Measurements from ENCODE around the gene AP3M1.
A peak's percentile ranks its signal among the peaks of the same experiment; 100 is the strongest.

AP3M1 gene

GRCh38 chr10:74113546-74113945 lies 37.1 kb downstream of the AP3M1 start:
- DNase-seq, result no peak

DNA sequence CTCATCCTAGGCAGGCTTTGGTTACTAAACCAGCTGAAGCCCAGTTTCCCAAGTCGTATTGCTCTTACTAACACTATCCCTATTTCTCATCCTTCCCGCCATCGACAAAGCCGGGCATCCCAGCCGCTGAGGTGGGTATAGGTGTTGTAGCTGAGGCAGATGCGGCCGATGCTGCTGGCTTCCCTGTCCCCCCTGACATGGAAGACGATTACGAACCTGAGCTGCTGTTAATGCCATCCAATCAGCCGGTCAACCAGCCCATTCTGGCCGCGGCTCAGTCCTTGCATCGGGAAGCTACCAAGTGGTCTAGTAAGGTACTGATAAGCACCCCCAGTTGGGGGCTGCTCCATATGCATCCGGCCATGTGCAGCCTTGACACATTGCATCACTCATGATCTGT lies 38.8 kb downstream of the AP3M1 start:
- no peak for DNase-seq

DNA sequence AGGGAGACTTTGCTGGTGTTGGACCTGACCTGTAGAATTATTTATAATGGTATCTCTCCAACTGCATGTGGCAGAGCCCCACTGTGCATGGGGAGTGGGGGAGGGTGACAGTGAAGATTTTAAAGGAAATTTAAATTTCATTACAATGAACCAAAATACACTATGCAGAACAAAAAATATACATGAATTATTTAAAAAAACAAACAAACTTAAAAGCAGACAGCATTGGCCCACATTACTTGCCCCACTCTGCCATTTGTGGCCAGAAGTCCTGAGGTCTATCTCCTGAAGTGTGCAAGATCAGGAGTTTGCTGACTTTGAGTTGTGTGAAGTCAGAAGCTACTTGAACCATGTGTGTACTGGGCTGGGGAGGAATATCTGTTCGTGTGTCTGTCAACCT lies 40.5 kb downstream of the AP3M1 start:
- no peak for DNase-seq

GRCh38 chr10:74109452-74109851 lies 41.2 kb downstream of the AP3M1 start:
- no peak for DNase-seq

- no peak for DNase-seq
Measured at GRCh38 chr10:74107391-74107790, 43.2 kb downstream of the AP3M1 start.

DNA sequence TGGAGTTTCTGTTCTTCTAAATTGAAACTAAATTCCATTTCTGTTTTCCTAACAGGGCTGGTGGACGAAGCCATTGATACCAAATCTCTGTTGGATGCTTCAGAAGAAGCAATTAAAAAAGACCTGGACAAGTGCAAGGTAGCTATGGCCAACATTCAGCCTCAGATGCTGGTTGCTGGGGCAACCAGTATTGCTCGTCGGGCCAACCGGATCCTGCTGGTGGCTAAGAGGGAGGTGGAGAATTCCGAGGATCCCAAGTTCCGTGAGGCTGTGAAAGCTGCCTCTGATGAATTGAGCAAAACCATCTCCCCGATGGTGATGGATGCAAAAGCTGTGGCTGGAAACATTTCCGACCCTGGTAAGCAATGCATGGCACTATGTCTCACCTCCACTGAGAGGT lies 45.6 kb downstream of the AP3M1 start:
- no peak for DNase-seq

DNA sequence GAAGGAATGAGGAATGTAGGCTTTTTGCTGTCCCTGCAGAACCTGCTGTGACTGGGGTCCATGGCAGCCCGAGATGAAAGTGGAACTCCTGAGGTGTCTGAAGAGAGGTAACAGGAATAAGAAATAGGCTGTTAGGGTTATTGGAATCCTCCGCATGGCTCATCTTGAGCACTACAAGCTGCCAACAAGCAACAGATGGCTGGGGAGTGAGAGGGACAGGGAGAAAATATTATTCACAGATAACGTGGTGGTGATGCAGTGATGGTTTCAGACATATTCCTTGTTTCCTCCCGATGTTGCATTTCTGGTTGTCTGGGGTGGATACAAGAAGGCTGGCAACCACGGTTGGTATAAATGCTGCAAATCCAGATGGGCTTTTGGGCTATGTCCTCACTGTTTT lies 46.1 kb downstream of the AP3M1 start:
- DNase-seq, result no peak

- peak; percentile 16 for DNase-seq
Measured at GRCh38 chr10:74103560-74104258, 46.9 kb downstream of the AP3M1 start.

DNA sequence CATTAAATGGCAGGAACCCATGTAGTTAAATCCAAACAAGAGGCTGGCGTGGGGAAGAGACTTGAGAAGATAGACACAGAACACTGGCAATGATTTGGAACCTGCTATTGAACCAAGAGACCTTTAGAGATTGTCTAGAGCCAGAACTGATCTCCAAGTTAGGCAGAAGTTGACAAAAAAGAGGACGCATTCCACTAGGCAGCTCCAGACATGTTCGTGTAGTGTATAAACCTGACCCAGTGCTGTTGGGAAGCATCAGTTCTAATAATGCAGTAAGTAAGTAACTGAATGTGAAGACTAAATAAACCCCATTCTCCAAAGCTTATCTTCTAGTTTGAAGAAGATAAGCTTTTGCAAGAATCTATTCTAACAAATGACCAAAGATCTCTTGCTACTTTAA lies 50.8 kb downstream of the AP3M1 start:
- no peak for DNase-seq

DNA sequence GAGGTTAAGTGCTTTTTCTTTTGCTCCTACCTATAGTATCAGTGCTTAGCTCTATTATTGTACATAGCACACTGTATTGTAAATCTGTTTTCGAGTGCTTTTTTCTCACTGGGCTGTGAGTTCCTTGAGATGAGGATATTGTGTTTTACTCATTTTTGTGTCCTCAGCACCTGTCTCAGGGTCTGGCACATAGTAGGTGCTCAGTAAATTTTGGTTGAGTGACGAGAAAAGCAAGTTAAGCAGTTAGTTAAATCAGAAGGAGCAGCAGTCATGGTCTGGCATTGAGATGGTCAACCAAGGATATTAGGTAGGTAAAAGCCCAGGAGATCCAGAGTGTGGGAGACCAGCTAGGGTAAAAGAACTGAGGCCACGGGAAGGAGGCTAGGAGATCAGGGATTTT lies 51.2 kb downstream of the AP3M1 start:
- DNase-seq, result no peak

DNA sequence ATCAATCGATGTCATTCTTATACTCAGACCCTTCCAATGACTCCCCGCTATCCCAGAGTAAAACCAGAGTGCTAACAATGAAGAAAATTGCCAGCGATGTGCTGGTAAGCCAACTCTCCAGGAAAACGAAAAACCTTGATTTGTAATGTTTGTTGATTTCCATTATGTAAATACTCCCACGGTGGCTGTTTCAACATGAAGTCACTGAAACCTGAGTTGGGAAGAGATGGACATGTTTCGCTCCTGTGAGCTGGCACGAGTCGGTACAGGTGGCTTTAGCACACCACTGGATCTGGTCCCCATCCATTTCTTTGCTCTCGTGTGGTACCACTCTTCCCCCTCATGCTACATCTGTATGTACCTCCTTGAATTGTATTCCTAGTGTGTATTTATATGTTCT lies 52.9 kb downstream of the AP3M1 start:
- no peak for DNase-seq

DNA sequence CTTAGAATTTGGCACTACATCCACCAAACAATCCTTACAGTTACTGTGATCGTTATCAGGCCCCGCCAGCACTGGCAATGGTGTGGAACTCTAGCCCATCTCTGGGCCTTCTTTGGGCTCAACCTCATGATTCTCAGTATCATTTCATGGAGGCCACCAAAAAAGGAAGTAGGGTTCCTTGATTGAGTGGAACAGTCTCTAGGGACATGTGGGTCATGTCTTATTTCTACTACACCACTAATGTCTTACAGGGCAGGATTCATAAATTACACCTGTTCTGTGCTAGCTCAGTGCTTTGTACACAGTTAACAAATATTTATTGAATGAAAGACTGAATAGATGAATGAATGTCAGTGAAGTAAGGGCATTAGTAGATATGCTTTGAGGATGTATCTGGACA lies 53.9 kb downstream of the AP3M1 start:
- DNase-seq, result no peak

- DNase-seq, result no peak
Measured at GRCh38 chr10:74094231-74094630, 56.4 kb downstream of the AP3M1 start.

- DNase-seq, result no peak
Measured at GRCh38 chr10:74093530-74094164, 57.0 kb downstream of the AP3M1 start.

DNA sequence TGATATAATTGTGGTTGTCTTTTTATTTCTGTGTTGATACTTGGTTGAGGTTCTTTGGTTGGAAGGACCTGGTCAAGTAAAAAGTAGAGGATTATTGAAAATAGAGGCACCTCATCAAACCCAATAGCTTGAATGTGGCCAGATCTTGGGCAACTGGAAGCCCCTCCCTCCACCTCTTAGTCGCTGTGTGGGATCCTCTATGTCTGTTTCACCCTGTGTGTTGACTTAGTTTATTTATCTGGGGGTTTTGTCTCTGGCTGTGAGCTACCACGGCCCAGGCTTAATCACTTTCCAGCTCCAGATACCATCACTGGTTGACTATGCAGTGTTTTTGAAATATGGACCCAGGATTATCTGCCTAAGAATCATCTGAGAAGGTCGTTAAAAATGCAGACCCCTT lies 58.3 kb downstream of the AP3M1 start:
- DNase-seq, result no peak

DNA sequence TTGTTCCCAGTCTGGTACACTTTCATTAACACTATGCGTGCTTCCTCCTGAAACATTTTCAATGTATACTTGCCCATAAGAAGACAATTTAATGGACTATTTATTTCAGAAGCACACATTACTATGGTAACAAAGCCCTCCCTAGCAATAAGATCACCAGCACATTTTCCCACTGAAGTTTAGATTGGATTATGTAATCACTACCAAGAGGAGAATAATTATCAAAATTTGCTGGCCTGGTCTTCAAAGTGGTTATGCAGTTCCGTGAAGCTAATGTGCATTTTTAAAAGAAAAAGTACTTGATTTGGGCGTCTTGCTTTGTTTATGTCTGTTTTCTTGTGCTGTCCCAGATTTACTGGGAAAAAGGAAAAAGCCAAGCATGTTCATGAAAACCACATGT lies 61.9 kb downstream of the AP3M1 start:
- DNase-seq, result no peak

DNA sequence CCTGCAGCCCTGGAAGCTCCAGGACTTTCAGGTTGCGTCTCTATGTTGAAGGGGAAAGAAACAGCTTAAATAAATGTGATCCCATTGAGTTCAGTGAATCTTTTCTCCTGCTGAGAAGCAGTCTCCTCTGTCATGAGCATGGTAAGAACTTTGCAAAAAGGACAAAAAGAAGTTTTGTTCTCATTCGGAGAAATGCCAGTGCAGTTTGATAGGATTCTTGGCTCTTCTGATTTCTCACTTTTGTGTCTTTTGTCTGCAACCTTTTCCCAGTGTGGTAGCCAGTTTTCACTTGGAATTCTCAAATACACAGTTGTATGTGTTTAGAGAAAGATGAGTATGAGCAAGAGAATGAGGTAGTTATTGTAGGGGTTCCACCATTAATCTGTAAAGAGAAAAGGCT lies 64.3 kb downstream of the AP3M1 start:
- DNase-seq, result no peak

DNA sequence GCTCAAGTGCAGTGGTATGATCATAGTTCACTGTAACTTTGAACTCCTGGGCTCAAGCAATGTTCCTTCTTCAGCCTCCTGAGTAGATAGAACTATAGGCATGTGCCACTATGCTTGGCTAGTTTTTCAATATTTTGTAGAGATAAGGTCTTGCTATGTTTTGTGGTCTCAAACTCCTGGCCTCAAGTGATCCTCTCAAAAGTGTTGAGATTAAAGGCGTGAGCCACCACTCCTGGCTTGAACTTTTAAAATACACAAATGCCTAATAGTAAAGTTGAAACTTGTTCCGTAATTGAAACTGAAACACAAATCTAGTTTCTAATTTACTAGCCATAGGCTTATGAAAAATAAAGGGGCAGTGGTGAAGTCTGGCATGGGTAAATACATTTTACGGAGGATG lies 65.7 kb downstream of the AP3M1 start:
- DNase-seq, result no peak

DNA sequence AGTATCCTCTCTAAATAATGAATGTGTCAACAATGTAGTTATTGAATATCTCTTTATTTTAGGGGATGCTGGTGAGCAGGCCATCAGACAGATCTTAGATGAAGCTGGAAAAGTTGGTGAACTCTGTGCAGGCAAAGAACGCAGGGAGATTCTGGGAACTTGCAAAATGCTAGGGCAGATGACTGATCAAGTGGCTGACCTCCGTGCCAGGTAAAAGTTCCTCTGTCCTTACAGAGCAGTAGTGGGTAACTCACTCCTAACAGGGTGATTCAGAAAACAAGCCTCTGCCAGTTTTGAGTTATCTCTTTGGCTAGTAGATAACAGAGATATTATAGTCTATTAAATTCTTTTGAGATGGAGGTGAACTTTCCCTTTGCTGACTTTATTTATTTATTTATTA lies 67.3 kb downstream of the AP3M1 start:
- no peak for DNase-seq

GRCh38 chr10:74081941-74082718 lies 68.5 kb downstream of the AP3M1 start:
- DNase-seq, result no peak

- peak; percentile 51 for DNase-seq
Measured at GRCh38 chr10:74081192-74081803, 69.3 kb downstream of the AP3M1 start.

GRCh38 chr10:74079936-74080590 lies 70.6 kb downstream of the AP3M1 start:
- DNase-seq, result no peak
